HEK293 (cell line): ENCODE results near the gene TBC1D16.
A peak's percentile ranks its signal among the peaks of the same experiment; 100 is the strongest.

Experiments
- KLF10 ChIP-seq: fragments of 450-650 bp; IDR thresholded peaks from 2 replicates; pipeline ENCODE4 v1.5.1; 2018; ENCODE audit warnings: missing biosample characterization, mild to moderate bottlenecking, missing genetic modification characterization
- ZFP69B ChIP-seq: fragments of 450-650 bp; formaldehyde crosslinking; IDR thresholded peaks from 2 replicates; pipeline ENCODE4 v1.5.1; 2016; ENCODE audit warnings: missing biosample characterization, missing genetic modification characterization
- ZNF10 ChIP-seq: fragments of 450-650 bp; formaldehyde crosslinking; IDR thresholded peaks from 2 replicates; pipeline ENCODE4 v1.5.1; 2017; ENCODE audit warnings: missing biosample characterization, missing genetic modification characterization
- ZNF16 ChIP-seq: fragments of 450-650 bp; formaldehyde crosslinking; IDR thresholded peaks from 2 replicates; pipeline ENCODE4 v1.5.1; 2016; ENCODE audit warnings: low read depth, missing biosample characterization, missing genetic modification characterization
- ZNF202 ChIP-seq: fragments of 450-650 bp; formaldehyde crosslinking; IDR thresholded peaks from 2 replicates; pipeline ENCODE4 v1.5.1; 2016; ENCODE audit warnings: missing biosample characterization, missing genetic modification characterization, borderline replicate concordance
- ZNF350 ChIP-seq: fragments of 450-650 bp; formaldehyde crosslinking; IDR thresholded peaks from 2 replicates; pipeline ENCODE4 v1.5.0; 2017; ENCODE audit warnings: missing biosample characterization, mild to moderate bottlenecking, missing genetic modification characterization
- ZNF404 ChIP-seq: fragments of 450-650 bp; formaldehyde crosslinking; IDR thresholded peaks from 2 replicates; pipeline ENCODE4 v1.5.1; 2017; ENCODE audit warnings: missing biosample characterization, missing genetic modification characterization
- ZNF423 ChIP-seq: fragments of 450-650 bp; formaldehyde crosslinking; IDR thresholded peaks from 2 replicates; pipeline ENCODE4 v1.5.1; 2016; ENCODE audit warnings: missing biosample characterization, missing genetic modification characterization
- ZNF544 ChIP-seq: fragments of 450-650 bp; formaldehyde crosslinking; IDR thresholded peaks from 2 replicates; pipeline ENCODE4 v1.5.0; 2017; ENCODE audit warnings: missing biosample characterization, missing genetic modification characterization
- ZNF555 ChIP-seq: fragments of 450-650 bp; formaldehyde crosslinking; conservative IDR thresholded peaks from 2 replicates; pipeline ENCODE4 v1.5.1; 2017; ENCODE audit warnings: missing biosample characterization, mild to moderate bottlenecking, missing genetic modification characterization, inconsistent platforms
- TF ChIP-seq, protein P1 (sequence below): fragments of 450-650 bp; formaldehyde crosslinking; IDR thresholded peaks from 2 replicates; pipeline ENCODE4 v1.5.1; 2016; ENCODE audit warnings: missing biosample characterization, missing genetic modification characterization
- TF ChIP-seq, protein P2 (sequence below): fragments of 450-650 bp; formaldehyde crosslinking; IDR thresholded peaks from 2 replicates; pipeline ENCODE4 v1.5.1; 2016; ENCODE audit warnings: missing biosample characterization, missing genetic modification characterization
- TF ChIP-seq, protein P3 (sequence below): fragments of 450-650 bp; formaldehyde crosslinking; IDR thresholded peaks from 2 replicates; pipeline ENCODE4 v1.5.1; 2017; ENCODE audit warnings: missing biosample characterization, missing genetic modification characterization
- TF ChIP-seq, protein P4 (sequence below): fragments of 450-650 bp; formaldehyde crosslinking; IDR thresholded peaks from 2 replicates; pipeline ENCODE4 v1.5.1; 2016; ENCODE audit warnings: missing biosample characterization, missing genetic modification characterization, borderline replicate concordance

TBC1D16 gene

DNA sequence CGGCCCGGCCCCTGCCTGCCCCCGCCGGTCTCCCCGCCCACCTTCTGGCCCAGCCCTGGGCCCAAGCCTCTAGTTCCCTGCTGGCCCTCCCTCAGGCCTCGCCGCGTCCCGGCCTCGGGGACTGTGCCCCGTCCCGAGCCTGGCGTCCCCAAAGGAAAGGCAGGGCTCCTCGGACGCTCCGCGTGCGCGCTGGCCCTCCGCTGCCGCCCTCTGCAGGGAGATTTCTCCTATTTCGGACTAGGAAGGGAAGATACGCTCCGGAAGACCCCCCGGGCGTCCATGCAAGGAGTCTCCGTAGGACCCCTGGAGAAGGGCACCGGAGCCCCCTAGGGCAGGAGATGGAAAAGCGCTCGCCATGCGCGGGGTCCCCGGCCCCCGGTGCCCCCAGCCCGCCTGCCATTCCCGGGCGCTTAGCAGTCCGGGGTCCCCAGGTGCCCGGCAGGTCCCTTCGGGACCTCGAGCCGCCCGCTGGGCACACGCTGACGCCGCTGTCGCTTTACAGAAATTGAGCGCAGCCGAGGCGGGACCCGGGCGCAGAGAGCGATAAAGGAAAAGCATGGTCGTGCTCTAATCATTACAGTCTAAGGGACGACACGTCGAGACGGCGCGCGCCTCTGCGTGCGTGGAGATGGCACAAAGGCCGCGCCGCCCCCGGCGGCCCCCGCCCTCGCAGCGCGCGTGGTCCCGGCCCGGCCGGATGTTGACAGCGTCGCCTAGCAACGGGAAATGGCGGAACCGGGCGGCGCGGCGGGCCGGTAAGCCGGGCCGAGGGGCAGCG is 454 bp upstream of the TBC1D16 start, which contains the start of gene CCDC40 (continued):
- TF ChIP-seq, protein P1, sequence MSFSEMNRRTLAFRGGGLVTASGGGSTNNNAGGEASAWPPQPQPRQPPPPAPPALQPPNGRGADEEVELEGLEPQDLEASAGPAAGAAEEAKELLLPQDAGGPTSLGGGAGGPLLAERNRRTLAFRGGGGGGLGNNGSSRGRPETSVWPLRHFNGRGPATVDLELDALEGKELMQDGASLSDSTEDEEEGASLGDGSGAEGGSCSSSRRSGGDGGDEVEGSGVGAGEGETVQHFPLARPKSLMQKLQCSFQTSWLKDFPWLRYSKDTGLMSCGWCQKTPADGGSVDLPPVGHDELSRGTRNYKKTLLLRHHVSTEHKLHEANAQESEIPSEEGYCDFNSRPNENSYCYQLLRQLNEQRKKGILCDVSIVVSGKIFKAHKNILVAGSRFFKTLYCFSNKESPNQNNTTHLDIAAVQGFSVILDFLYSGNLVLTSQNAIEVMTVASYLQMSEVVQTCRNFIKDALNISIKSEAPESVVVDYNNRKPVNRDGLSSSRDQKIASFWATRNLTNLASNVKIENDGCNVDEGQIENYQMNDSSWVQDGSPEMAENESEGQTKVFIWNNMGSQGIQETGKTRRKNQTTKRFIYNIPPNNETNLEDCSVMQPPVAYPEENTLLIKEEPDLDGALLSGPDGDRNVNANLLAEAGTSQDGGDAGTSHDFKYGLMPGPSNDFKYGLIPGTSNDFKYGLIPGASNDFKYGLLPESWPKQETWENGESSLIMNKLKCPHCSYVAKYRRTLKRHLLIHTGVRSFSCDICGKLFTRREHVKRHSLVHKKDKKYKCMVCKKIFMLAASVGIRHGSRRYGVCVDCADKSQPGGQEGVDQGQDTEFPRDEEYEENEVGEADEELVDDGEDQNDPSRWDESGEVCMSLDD (tag by site-specific recombination), result 0 out of 2 replicates have a peak, but pooled peaks have one; percentile 39
- TF ChIP-seq ZNF555 (no peak), ZNF350 (tag by site-specific recombination) (no peak), ZFP69B (tag by site-specific recombination) (no peak), ZNF16 (tag by site-specific recombination) (no peak), ZNF404 (tag by site-specific recombination) (no peak), ZNF10 (tag by site-specific recombination) (no peak), ZNF544 (tag by site-specific recombination) (no peak), ZNF423 (tag by site-specific recombination) (0 out of 2 replicates have a peak, but pooled peaks have one; percentile 48), ZNF202 (tag by site-specific recombination) (no peak), KLF10 (tag by site-specific recombination) (peak; percentile 84)
- TF ChIP-seq, protein P2, sequence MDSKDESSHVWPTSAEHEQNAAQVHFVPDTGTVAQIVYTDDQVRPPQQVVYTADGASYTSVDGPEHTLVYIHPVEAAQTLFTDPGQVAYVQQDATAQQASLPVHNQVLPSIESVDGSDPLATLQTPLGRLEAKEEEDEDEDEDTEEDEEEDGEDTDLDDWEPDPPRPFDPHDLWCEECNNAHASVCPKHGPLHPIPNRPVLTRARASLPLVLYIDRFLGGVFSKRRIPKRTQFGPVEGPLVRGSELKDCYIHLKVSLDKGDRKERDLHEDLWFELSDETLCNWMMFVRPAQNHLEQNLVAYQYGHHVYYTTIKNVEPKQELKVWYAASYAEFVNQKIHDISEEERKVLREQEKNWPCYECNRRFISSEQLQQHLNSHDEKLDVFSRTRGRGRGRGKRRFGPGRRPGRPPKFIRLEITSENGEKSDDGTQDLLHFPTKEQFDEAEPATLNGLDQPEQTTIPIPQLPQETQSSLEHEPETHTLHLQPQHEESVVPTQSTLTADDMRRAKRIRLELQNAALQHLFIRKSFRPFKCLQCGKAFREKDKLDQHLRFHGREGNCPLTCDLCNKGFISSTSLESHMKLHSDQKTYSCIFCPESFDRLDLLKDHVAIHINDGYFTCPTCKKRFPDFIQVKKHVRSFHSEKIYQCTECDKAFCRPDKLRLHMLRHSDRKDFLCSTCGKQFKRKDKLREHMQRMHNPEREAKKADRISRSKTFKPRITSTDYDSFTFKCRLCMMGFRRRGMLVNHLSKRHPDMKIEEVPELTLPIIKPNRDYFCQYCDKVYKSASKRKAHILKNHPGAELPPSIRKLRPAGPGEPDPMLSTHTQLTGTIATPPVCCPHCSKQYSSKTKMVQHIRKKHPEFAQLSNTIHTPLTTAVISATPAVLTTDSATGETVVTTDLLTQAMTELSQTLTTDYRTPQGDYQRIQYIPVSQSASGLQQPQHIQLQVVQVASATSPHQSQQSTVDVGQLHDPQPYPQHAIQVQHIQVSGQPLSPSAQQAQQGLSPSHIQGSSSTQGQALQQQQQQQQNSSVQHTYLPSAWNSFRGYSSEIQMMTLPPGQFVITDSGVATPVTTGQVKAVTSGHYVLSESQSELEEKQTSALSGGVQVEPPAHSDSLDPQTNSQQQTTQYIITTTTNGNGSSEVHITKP (tag by site-specific recombination), result peak; percentile 89; the same call in 1 of the 2 replicates
- TF ChIP-seq, protein P3, sequence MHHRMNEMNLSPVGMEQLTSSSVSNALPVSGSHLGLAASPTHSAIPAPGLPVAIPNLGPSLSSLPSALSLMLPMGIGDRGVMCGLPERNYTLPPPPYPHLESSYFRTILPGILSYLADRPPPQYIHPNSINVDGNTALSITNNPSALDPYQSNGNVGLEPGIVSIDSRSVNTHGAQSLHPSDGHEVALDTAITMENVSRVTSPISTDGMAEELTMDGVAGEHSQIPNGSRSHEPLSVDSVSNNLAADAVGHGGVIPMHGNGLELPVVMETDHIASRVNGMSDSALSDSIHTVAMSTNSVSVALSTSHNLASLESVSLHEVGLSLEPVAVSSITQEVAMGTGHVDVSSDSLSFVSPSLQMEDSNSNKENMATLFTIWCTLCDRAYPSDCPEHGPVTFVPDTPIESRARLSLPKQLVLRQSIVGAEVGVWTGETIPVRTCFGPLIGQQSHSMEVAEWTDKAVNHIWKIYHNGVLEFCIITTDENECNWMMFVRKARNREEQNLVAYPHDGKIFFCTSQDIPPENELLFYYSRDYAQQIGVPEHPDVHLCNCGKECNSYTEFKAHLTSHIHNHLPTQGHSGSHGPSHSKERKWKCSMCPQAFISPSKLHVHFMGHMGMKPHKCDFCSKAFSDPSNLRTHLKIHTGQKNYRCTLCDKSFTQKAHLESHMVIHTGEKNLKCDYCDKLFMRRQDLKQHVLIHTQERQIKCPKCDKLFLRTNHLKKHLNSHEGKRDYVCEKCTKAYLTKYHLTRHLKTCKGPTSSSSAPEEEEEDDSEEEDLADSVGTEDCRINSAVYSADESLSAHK (tag by site-specific recombination), result no peak
- TF ChIP-seq, protein P4, sequence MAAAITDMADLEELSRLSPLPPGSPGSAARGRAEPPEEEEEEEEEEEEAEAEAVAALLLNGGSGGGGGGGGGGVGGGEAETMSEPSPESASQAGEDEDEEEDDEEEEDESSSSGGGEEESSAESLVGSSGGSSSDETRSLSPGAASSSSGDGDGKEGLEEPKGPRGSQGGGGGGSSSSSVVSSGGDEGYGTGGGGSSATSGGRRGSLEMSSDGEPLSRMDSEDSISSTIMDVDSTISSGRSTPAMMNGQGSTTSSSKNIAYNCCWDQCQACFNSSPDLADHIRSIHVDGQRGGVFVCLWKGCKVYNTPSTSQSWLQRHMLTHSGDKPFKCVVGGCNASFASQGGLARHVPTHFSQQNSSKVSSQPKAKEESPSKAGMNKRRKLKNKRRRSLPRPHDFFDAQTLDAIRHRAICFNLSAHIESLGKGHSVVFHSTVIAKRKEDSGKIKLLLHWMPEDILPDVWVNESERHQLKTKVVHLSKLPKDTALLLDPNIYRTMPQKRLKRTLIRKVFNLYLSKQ, result no peak
